Measurements from ENCODE around the gene TSPAN33. TPM values are rescaled to one million over a fixed set of nuclear protein-coding genes. Genes with fewer than 3 reads are reported as not detected.

Gene TSPAN33
- total RNA-seq, 4 donors from 2014 or later, result 5.0 to 11.4 (median 7.5) TPM

DNA sequence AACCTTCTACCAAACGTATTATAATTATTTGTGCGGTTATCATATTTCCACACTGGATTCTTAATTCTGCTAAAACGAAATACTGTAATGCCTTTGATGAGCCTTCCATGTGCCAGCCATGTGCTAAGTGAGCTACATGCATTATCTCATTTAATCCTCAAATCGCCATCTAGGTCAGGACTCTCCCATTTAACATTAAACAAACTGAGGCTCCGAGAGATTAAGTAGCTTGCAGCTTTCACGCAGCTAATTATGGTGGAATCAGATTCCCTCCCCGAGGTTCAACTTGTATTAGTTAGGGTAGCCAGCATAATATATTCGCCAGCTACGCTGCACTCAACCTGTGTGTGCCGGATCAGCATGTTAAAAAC lies 798 bp upstream of the TSPAN33 start:
- DNase-seq (ENCODE audit: extremely low spot score), result no peak
- H3K9me3 ChIP-seq, result no peaks in the 10 kb centered on the region
- H3K4me1 ChIP-seq, result peaks cover 11 to 23% (median 18%) of the 10 kb centered on the region in 4 donors
- TF ChIP-seq, protein P1, sequence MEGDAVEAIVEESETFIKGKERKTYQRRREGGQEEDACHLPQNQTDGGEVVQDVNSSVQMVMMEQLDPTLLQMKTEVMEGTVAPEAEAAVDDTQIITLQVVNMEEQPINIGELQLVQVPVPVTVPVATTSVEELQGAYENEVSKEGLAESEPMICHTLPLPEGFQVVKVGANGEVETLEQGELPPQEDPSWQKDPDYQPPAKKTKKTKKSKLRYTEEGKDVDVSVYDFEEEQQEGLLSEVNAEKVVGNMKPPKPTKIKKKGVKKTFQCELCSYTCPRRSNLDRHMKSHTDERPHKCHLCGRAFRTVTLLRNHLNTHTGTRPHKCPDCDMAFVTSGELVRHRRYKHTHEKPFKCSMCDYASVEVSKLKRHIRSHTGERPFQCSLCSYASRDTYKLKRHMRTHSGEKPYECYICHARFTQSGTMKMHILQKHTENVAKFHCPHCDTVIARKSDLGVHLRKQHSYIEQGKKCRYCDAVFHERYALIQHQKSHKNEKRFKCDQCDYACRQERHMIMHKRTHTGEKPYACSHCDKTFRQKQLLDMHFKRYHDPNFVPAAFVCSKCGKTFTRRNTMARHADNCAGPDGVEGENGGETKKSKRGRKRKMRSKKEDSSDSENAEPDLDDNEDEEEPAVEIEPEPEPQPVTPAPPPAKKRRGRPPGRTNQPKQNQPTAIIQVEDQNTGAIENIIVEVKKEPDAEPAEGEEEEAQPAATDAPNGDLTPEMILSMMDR (IDR thresholded peaks at IDR 0.05), result no peak
- H3K27me3 ChIP-seq, result peaks cover 0 to 15% (median 3%) of the 10 kb centered on the region in 4 donors
- H3K27ac ChIP-seq (replicated peaks in 1 of 4), result no peak overlapping the region
- intact Hi-C loops (cut with DNase I), result no loop called here
- no peaks in the 10 kb centered on the region for H3K36me3 ChIP-seq
- peak overlapping the region in 3 of 4 donors; percentile 51 to 69 (median 65) for H3K4me3 ChIP-seq
- WGBS, result 51% methylated on average over 10 of the region's 10 CpGs

DNA sequence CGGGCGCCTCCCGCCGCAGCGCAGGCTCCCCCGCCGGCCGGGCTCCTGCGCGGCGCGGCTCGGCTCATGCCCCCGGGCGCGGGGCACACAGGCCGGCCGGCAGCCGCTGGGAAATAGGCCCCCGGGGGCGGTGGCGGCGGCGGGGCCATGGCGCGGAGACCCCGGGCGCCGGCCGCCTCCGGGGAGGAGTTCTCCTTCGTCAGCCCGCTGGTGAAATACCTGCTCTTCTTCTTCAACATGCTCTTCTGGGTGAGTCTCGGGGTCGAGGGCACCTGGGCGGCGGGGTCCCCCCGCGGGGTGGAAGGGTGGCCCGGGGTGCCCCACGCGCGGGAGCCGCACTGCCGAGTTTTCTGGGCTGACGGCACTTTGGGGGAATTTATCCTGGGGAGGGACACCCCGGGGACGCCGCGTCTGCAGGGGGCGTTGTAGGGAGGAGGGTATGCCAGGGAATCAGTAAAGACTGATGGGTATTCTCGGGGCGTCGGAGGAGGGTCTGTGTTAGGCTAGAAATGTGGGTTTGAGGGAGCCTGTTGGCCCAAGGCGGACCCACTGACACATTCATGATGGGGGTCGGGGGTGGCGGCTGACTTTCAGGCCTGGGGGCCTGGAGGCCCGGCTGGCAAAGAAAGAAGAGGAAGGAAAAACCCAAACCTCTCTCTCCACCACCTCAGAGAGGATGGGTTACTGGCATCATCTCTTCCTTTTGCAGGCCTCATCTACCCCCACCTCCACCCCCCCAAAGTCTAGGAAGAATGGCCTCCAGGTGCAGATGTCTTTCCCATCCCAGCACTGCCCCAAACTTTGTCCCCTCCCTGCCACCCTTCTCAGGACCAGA lies 544 bp downstream of the TSPAN33 start:
- no peak for DNase-seq (ENCODE audit: extremely low spot score)
- Histone ChIP-seq H3K4me3 (peak overlapping the region; percentile 51 to 69 (median 63)), H3K27me3 (peaks cover 0 to 23% (median 3%) of the 10 kb centered on the region in 4 donors), H3K4me1 (peaks cover 11 to 25% (median 20%) of the 10 kb centered on the region in 4 donors), H3K9me3 (no peaks in the 10 kb centered on the region), H3K36me3 (no peaks in the 10 kb centered on the region), H3K27ac (replicated peaks in 1 of 4) (no peak overlapping the region)
- TF ChIP-seq POLR2AphosphoS5 (IDR thresholded peaks at IDR 0.05) (no peak), EP300 (IDR thresholded peaks at IDR 0.05) (no peak), POLR2A (IDR thresholded peaks at IDR 0.05; ENCODE audit: low read depth) (no peak)
- TF ChIP-seq, protein P1 (IDR thresholded peaks at IDR 0.05), result peak in 1 of 3 experiments; percentile 3
- intact Hi-C loops (cut with DNase I), result no loop called here
- WGBS, result 18% methylated on average over 25 of the region's 58 CpGs

DNA sequence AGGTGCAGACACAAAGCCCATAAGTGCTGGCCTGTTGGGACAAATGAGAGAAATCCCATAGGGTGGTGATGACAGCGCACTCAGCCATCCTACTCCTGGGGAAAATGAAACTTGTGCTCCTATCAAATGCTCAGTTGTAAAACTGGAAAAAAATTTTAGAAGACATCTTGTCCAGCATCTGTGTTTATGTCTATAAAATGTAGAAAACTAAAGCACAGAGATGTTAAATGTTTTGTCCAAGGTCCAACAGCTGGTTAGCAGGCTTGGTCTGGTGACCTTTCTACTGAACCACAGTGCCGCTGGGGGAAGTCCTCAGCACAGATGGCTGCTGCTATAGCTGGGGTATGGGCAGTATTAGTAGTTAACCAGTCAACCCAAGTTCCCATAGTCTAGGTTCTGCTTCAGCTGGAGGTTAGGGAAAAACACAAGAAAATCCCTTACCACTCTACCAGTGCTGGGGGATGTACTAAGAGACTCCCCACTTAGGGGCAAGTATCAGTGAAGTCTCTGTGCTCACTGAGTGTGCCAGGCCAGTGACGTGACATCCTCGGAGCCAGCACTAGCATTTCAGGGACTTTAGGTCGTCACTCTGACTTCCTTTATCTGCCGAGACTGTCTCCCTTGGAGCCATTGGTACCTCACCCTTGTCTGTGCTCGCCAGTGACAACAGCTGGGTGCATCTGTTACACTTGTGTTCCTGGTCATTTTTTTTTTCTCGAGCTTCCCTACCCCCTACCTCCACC lies 1.9 kb downstream of the TSPAN33 start:
- intact Hi-C loops (cut with DNase I), result no loop called here
- Histone ChIP-seq H3K27me3 (peaks cover 0 to 23% (median 3%) of the 10 kb centered on the region in 4 donors), H3K9me3 (no peaks in the 10 kb centered on the region), H3K27ac (replicated peaks in 1 of 4) (no peak overlapping the region), H3K4me1 (peaks cover 11 to 25% (median 20%) of the 10 kb centered on the region in 4 donors), H3K36me3 (no peaks in the 10 kb centered on the region), H3K4me3 (no peak overlapping the region)
- TF ChIP-seq, protein P1 (IDR thresholded peaks at IDR 0.05), result no peak
- TF ChIP-seq POLR2AphosphoS5 (IDR thresholded peaks at IDR 0.05) (no peak), POLR2A (IDR thresholded peaks at IDR 0.05; ENCODE audit: low read depth) (no peak), EP300 (IDR thresholded peaks at IDR 0.05) (no peak)
- no peak for DNase-seq (ENCODE audit: extremely low spot score)
- 62% methylated on average over 8 of the region's 8 CpGs for WGBS

DNA sequence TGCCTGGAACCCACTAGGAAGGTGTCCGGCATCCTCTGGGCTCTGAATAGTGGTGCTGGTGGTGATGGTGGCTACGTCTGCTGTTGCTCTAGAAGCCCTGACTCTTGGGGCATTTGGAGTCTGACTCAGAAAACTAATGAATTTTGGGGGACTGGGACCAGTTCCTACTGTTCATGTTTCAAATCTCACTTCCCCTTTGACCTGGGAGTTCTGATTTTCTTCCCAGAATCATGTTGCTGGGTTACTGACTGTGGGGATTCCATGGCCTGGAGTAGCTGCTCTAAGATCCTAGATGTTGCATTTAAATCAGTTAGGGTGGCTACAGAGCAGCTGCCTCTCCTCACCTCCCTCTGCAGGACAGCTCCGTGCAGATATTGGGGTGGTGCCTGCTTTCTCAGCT lies 3.2 kb downstream of the TSPAN33 start:
- H3K36me3 ChIP-seq, result no peaks in the 10 kb centered on the region
- H3K27ac ChIP-seq (replicated peaks in 1 of 4), result no peak overlapping the region
- H3K4me3 ChIP-seq, result no peak overlapping the region
- DNase-seq (ENCODE audit: extremely low spot score), result no peak
- WGBS, result 71% methylated on average over 2 of the region's 3 CpGs
- H3K4me1 ChIP-seq, result peaks cover 11 to 25% (median 20%) of the 10 kb centered on the region in 4 donors
- TF ChIP-seq, protein P1 (IDR thresholded peaks at IDR 0.05), result no peak
- TF ChIP-seq POLR2AphosphoS5 (IDR thresholded peaks at IDR 0.05) (no peak), POLR2A (IDR thresholded peaks at IDR 0.05; ENCODE audit: low read depth) (no peak), EP300 (IDR thresholded peaks at IDR 0.05) (no peak)
- H3K27me3 ChIP-seq, result peaks cover 0 to 19% (median 0%) of the 10 kb centered on the region in 4 donors
- intact Hi-C loops (cut with DNase I), result no loop called here
- H3K9me3 ChIP-seq, result no peaks in the 10 kb centered on the region
